ENCODE measurements around the gene USP35.

Gene USP35

GRCh38 chr11:78201096-78201818 is 12.5 kb downstream of the USP35 start:
- DNase-seq: no peak
- TF ChIP-seq CTCF (IDR thresholded peaks at IDR 0.05; ENCODE audit: low read depth, low read length): no peak
- Histone ChIP-seq H3K9me3 (ENCODE audit: severe bottlenecking) (no peaks in the 10 kb centered on the region), H3K4me3 (ENCODE audit: low read depth, low read length) (no peak overlapping the region), H3K27me3 (ENCODE audit: insufficient read depth, low read depth, severe bottlenecking) (no peaks in the 10 kb centered on the region), H3K36me3 (peaks cover 12% of the 10 kb centered on the region), H3K27ac (no peak overlapping the region)

- Histone ChIP-seq H3K36me3 (peaks cover 15% of the 10 kb centered on the region), H3K27me3 (ENCODE audit: insufficient read depth, low read depth, severe bottlenecking) (no peaks in the 10 kb centered on the region), H3K4me3 (ENCODE audit: low read depth, low read length) (no peak overlapping the region), H3K9me3 (ENCODE audit: severe bottlenecking) (no peaks in the 10 kb centered on the region), H3K27ac (no peak overlapping the region)
- TF ChIP-seq CTCF (IDR thresholded peaks at IDR 0.05; ENCODE audit: low read depth, low read length): no peak
- no peak for DNase-seq
Observed at GRCh38 chr11:78202733-78203167, 14.0 kb downstream of the USP35 start.

GRCh38 chr11:78203184-78203583 is 14.5 kb downstream of the USP35 start:
- H3K36me3 ChIP-seq: peaks cover 18% of the 10 kb centered on the region
- no peak overlapping the region for H3K4me3 ChIP-seq (ENCODE audit: low read depth, low read length)
- no peak for DNase-seq
- no peaks in the 10 kb centered on the region for H3K27me3 ChIP-seq (ENCODE audit: insufficient read depth, low read depth, severe bottlenecking)
- H3K9me3 ChIP-seq (ENCODE audit: severe bottlenecking): no peaks in the 10 kb centered on the region
- H3K27ac ChIP-seq: no peak overlapping the region
- no peak for TF ChIP-seq CTCF (IDR thresholded peaks at IDR 0.05; ENCODE audit: low read depth, low read length)

GRCh38 chr11:78205256-78205655 is 16.5 kb downstream of the USP35 start:
- no peak overlapping the region for H3K4me3 ChIP-seq (ENCODE audit: low read depth, low read length)
- TF ChIP-seq CTCF (IDR thresholded peaks at IDR 0.05; ENCODE audit: low read depth, low read length): no peak
- no peak overlapping the region for H3K27ac ChIP-seq
- no peaks in the 10 kb centered on the region for H3K9me3 ChIP-seq (ENCODE audit: severe bottlenecking)
- peaks cover 17% of the 10 kb centered on the region for H3K36me3 ChIP-seq
- H3K27me3 ChIP-seq (ENCODE audit: insufficient read depth, low read depth, severe bottlenecking): no peaks in the 10 kb centered on the region
- no peak for DNase-seq

- Histone ChIP-seq H3K4me3 (ENCODE audit: low read depth, low read length) (no peak overlapping the region), H3K36me3 (peaks cover 22% of the 10 kb centered on the region), H3K9me3 (ENCODE audit: severe bottlenecking) (no peaks in the 10 kb centered on the region), H3K27ac (no peak overlapping the region), H3K27me3 (ENCODE audit: insufficient read depth, low read depth, severe bottlenecking) (no peaks in the 10 kb centered on the region)
- no peak for DNase-seq
- TF ChIP-seq CTCF (IDR thresholded peaks at IDR 0.05; ENCODE audit: low read depth, low read length): no peak
Observed at GRCh38 chr11:78205691-78206090, 17.0 kb downstream of the USP35 start.
